Neural progenitor cell (in vitro differentiated cells): Measurements from ENCODE around the gene TM9SF4.

Experiments
- CTCF ChIP-seq: fragments of 200-600 bp; sonication (generic); IDR thresholded peaks from 2 replicates; pipeline ENCODE4 v1.5.1; 2017; ENCODE audit warnings: antibody characterized with exemption, mild to moderate bottlenecking
- EZH2 ChIP-seq: fragments of 200-600 bp; sonication (generic); IDR thresholded peaks from 2 replicates; pipeline ENCODE4 v1.6.1; 2017; ENCODE audit warnings: antibody characterized with exemption, mild to moderate bottlenecking, moderate library complexity
- EZH2phosphoT487 ChIP-seq: fragments of 200-600 bp; sonication (generic); IDR thresholded peaks from 2 replicates; pipeline ENCODE4 v1.6.1; 2017; ENCODE audit warnings: antibody characterized with exemption

GRCh38 chr20:32069711-32070110, 39.8 kb upstream of the TM9SF4 start:
- TF ChIP-seq CTCF (no peak), EZH2 (no peak), EZH2phosphoT487 (no peak)
